Inflammatory macrophage treated with lipopolysaccharide for 4 hours (primary cell): Measurements from ENCODE around the gene TULP4.
"Not testable (repeated sequence)": the region's sequence is repeated elsewhere in the genome, so short reads cannot be mapped to it uniquely, and the experiment has no call there.

Experiments used
- DNase-seq: peaks from one replicate; pipeline ENCODE4 v3.0.0-alpha.2; 2020

The TULP4 gene

GRCh38 chr6:158329531-158329930 is 17.3 kb downstream of the TULP4 start:
- no peak for DNase-seq

GRCh38 chr6:158330016-158330415 is 17.8 kb downstream of the TULP4 start:
- DNase-seq = no peak

- DNase-seq = no peak
Observed at GRCh38 chr6:158332237-158332636, 20.0 kb downstream of the TULP4 start.

GRCh38 chr6:158333094-158333493 is 20.8 kb downstream of the TULP4 start:
- no peak for DNase-seq

- no peak for DNase-seq
Observed at GRCh38 chr6:158334534-158334933, 22.3 kb downstream of the TULP4 start.

- no peak for DNase-seq
Observed at GRCh38 chr6:158337332-158337731, 25.1 kb downstream of the TULP4 start.

GRCh38 chr6:158338311-158339112 is 26.2 kb downstream of the TULP4 start:
- DNase-seq = no peak

- not testable (repeated sequence) for DNase-seq
Observed at GRCh38 chr6:158339197-158339596, 26.9 kb downstream of the TULP4 start.

GRCh38 chr6:158340252-158340651 is 28.0 kb downstream of the TULP4 start:
- DNase-seq = no peak

- no peak for DNase-seq
Observed at GRCh38 chr6:158344534-158344933, 32.3 kb downstream of the TULP4 start.

- DNase-seq = not testable (repeated sequence)
Observed at GRCh38 chr6:158345444-158345843, 33.2 kb downstream of the TULP4 start.

GRCh38 chr6:158347335-158347734 is 35.1 kb downstream of the TULP4 start:
- no peak for DNase-seq

- DNase-seq = not testable (repeated sequence)
Observed at GRCh38 chr6:158348737-158349504, 36.7 kb downstream of the TULP4 start.

- DNase-seq = not testable (repeated sequence)
Observed at GRCh38 chr6:158349505-158350275, 37.4 kb downstream of the TULP4 start.

GRCh38 chr6:158350731-158351130 is 38.5 kb downstream of the TULP4 start:
- not testable (repeated sequence) for DNase-seq

GRCh38 chr6:158353883-158354877 is 41.9 kb downstream of the TULP4 start:
- DNase-seq = no peak

GRCh38 chr6:158356586-158357546 is 44.6 kb downstream of the TULP4 start:
- no peak for DNase-seq

- no peak for DNase-seq
Observed at GRCh38 chr6:158357570-158358216, 45.4 kb downstream of the TULP4 start.

- no peak for DNase-seq
Observed at GRCh38 chr6:158358450-158359077, 46.3 kb downstream of the TULP4 start.

- no peak for DNase-seq
Observed at GRCh38 chr6:158361068-158361467, 48.8 kb downstream of the TULP4 start.
